PFSK-1 (cell line): Measurements from ENCODE around the gene NDUFB6.

Source experiments
- FOXP2 ChIP-seq: optimal IDR thresholded peaks from 2 replicates; pipeline ENCODE3; 2011; ENCODE audit warnings: borderline replicate concordance, control low read depth, inconsistent platforms; ENCODE audit not compliant: insufficient read depth; ENCODE audit errors: extremely low read length, extremely low read depth
- POLR2AphosphoS5 ChIP-seq: IDR thresholded peaks from 2 replicates; pipeline ENCODE4 v1.6.1; 2012; ENCODE audit warnings: low read depth, mild to moderate bottlenecking, control low read depth, low read length, moderate library complexity
- REST ChIP-seq, 2 experiments: IDR thresholded peaks; 2 replicates each; pipeline versions ENCODE4 v1.6.1 to v1.8.0; 2011 to 2012; ENCODE audit warnings: low read depth in 2 of 2, low read length in 2 of 2, control low read depth in 1 of 2, inconsistent platforms in 1 of 2, mild to moderate bottlenecking in 1 of 2, moderate library complexity in 1 of 2; ENCODE audit not compliant: insufficient read depth in 1 of 2
- SIN3A ChIP-seq: IDR thresholded peaks from 2 replicates; pipeline ENCODE4 v1.6.1; 2012; ENCODE audit warnings: mild to moderate bottlenecking, low read length, moderate library complexity, borderline replicate concordance; ENCODE audit not compliant: insufficient read depth
- TAF1 ChIP-seq: IDR thresholded peaks from 2 replicates; pipeline ENCODE4 v1.6.1; 2012; ENCODE audit warnings: low read length, control low read depth, borderline replicate concordance; ENCODE audit not compliant: insufficient read depth

Gene NDUFB6

DNA sequence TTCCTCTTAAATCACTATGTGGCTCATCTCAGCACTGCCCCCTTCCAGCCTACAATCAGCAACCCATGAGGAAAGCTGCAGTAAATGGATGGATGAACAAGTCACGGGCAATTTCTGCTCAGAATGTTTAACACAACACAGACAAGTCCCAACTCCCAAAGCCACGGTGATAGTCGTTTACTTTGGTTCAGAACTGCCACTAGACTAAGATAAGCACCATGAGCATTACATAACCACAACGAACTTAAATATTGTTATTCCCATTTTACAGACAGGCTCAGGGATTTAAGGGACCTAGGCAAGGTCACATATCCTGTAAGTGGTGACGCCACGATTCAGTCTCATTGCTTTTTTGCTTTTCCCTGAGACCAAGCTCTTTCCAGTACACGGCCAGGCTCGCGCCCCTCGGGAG is 22.8 kb downstream of the NDUFB6 start:
- no peak for TF ChIP-seq POLR2AphosphoS5
- TF ChIP-seq FOXP2 = no peak
- no peak for TF ChIP-seq SIN3A

DNA sequence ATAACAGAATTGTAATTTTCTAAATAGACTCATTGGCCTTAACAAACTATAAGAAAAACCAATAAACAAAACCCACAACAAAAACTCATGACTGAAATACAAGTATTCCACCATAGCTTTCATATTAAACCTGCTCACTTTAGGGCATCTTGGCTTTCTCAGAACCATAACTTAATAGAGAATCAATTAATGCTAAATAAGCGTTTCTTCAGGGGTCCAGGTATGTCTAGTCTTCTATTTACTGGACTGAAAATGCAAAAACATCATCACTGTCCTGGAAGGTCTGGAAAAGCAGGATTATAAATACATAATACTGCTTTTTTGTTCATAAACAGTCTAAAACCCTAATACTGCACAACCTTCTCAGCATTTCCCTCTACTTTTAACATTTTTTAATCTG is 27.1 kb downstream of the NDUFB6 start:
- no peak for TF ChIP-seq FOXP2
- TF ChIP-seq POLR2AphosphoS5 = no peak
- no peak for TF ChIP-seq REST (IDR thresholded peaks at IDR 0.05; ENCODE audit: insufficient read depth in 1 of 2, low read depth in 2 of 2, low read length in 2 of 2)
- TF ChIP-seq SIN3A = no peak
- TF ChIP-seq TAF1 = no peak

DNA sequence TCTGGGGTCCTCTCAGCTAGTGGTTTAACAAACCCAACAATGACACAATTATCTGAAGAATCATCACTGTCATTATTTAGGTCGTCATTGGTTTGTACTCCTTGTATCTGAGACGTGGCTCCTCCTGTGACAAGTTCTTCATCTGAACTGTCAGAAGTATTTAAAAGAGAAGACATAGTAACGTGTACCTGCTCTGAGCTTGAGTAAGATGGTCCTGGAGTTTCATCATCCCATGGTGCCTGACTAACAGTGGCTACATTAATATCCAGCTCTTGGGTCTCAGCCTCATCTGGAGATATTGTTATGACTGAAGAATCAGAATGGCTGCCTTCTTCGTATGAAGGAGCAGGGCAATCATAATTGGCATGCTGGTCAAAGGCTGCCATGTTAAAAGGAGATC is 29.9 kb downstream of the NDUFB6 start:
- TF ChIP-seq POLR2AphosphoS5 (no peak), FOXP2 (no peak), TAF1 (no peak), REST (IDR thresholded peaks at IDR 0.05; ENCODE audit: insufficient read depth in 1 of 2, low read depth in 2 of 2, low read length in 2 of 2) (no peak), SIN3A (no peak)

DNA sequence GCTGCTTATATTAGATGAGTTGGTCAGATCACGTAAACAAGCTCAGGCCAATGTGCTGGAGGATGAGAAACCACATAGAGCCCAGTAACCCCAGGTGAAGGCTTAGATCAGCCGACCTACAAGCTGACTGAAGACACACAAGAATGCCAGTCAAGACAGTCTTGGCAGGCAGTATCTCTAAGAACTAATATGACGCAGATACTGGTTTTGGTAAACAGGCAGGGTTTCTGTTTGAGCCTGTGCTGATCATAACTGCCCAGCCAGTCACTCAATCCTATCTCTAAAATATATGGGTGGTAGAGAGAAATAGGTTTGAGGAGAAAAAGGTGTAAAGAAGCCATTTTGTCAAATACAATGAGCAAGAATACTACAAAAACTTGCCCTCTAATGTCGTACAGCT is 39.1 kb downstream of the NDUFB6 start:
- TF ChIP-seq POLR2AphosphoS5 (no peak), REST (IDR thresholded peaks at IDR 0.05; ENCODE audit: insufficient read depth in 1 of 2, low read depth in 2 of 2, low read length in 2 of 2) (no peak), SIN3A (no peak), FOXP2 (no peak), TAF1 (no peak)

DNA sequence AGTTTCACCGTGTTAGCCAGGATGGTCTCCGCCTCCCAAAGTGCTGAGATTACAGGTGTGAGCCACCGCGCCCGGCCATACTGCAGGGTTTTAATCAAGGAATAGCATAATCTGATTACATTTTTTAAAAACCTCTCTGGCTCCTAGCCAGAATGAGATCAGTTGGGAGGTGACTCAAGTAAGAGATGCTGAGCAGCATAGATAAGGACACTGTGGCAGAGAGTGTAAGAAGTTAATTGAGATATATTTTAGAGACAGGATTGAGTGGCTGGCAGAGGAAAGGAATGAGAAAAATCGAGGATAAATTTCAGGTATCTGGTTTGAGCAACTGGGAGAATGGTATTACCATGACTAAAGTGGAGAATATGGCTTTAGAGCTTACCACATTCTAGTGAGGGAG is 39.6 kb downstream of the NDUFB6 start:
- TF ChIP-seq REST (IDR thresholded peaks at IDR 0.05; ENCODE audit: insufficient read depth in 1 of 2, low read depth in 2 of 2, low read length in 2 of 2) (no peak), SIN3A (no peak), POLR2AphosphoS5 (no peak), TAF1 (no peak), FOXP2 (no peak)

DNA sequence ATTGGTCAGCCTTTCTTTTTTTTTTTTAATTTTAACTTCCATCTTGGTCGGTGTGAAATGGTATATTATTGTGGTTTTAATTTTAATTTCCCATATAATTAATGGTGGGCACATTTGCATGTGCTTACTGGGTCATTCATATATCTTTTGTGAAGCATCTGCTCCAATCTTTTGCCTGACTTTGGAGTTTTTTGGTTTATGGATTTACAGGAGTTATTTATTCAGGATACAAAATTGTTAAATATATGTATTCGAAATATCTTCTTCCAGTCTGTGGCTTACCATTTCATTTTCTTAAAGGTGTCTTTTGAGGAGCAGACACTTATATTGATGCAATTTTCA is 46.3 kb downstream of the NDUFB6 start:
- TF ChIP-seq FOXP2 = no peak
- TF ChIP-seq TAF1 = no peak
- no peak for TF ChIP-seq REST (IDR thresholded peaks at IDR 0.05; ENCODE audit: insufficient read depth in 1 of 2, low read depth in 2 of 2, low read length in 2 of 2)
- TF ChIP-seq SIN3A = no peak
- no peak for TF ChIP-seq POLR2AphosphoS5
